ENCODE results near the gene COA3.

- TF ChIP-seq CTCF (optimal IDR thresholded peaks at IDR 0.05 in 1 of 3, IDR thresholded peaks at IDR 0.05 in 1 of 3, conservative IDR thresholded peaks at IDR 0.05 in 1 of 3; ENCODE audit: extremely low read depth in 1 of 3, insufficient read depth in 2 of 3, low read length in 3 of 3) (no peak), EZH2 (IDR thresholded peaks at IDR 0.05; ENCODE audit: low read length) (no peak)
Observed at GRCh38 chr17:42781639-42782165, 16.8 kb downstream of the COA3 start.

Data from keratinocyte (primary cell).